Astrocyte (in vitro differentiated cells and primary cell): Measurements from ENCODE around the gene SPOCK1.

ENCODE experiments used
- EZH2 ChIP-seq: IDR thresholded peaks from 2 replicates; pipeline ENCODE4 v1.6.1; 2012; ENCODE audit warnings: mild to moderate bottlenecking, low read length, inconsistent platforms; ENCODE audit not compliant: insufficient read depth
- TF ChIP-seq, protein P1 (sequence below): IDR thresholded peaks from 2 replicates; pipeline ENCODE4 v1.5.1; 2011; ENCODE audit warnings: low read depth, mild to moderate bottlenecking, inconsistent platforms, low read length, moderate library complexity; ENCODE audit not compliant: insufficient read depth

DNA sequence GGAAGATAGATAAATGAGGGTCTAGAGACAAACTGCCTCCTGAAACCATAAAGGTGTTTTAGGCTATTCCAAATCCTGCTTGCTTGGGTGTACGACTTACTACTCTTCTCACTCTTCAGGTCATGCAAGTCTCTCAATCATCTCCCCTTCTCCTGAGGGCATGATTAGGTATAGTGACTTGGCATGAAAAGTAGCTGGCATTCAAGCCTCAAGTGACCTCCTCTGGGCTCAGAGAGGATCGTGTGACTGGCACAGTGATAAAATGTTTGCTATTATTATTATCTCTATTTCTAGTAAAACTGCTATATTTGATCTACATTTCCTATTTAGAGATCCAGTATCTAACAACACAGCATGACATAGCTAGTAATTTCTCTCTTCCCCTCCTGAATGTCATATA, 494.8 kb downstream of the SPOCK1 start:
- TF ChIP-seq, protein P1, sequence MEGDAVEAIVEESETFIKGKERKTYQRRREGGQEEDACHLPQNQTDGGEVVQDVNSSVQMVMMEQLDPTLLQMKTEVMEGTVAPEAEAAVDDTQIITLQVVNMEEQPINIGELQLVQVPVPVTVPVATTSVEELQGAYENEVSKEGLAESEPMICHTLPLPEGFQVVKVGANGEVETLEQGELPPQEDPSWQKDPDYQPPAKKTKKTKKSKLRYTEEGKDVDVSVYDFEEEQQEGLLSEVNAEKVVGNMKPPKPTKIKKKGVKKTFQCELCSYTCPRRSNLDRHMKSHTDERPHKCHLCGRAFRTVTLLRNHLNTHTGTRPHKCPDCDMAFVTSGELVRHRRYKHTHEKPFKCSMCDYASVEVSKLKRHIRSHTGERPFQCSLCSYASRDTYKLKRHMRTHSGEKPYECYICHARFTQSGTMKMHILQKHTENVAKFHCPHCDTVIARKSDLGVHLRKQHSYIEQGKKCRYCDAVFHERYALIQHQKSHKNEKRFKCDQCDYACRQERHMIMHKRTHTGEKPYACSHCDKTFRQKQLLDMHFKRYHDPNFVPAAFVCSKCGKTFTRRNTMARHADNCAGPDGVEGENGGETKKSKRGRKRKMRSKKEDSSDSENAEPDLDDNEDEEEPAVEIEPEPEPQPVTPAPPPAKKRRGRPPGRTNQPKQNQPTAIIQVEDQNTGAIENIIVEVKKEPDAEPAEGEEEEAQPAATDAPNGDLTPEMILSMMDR: no peak
- TF ChIP-seq EZH2: no peak
